GM23248 (cell line): ENCODE measurements around the gene BTNL9.
"Not testable (repeated sequence)": the region's sequence is repeated elsewhere in the genome, so short reads cannot be mapped to it uniquely, and the experiment has no call there.

ENCODE experiments used
- EZH2 ChIP-seq: fragments of 200-600 bp; sonication (generic); IDR thresholded peaks from 2 replicates; pipeline ENCODE4 v1.6.1; 2018; ENCODE audit warnings: antibody characterized with exemption, mild to moderate bottlenecking; ENCODE audit not compliant: insufficient read depth, poor library complexity, severe bottlenecking
- EZH2phosphoT487 ChIP-seq: fragments of 200-600 bp; sonication (generic); IDR thresholded peaks from 2 replicates; pipeline ENCODE4 v1.6.1; 2018; ENCODE audit warnings: antibody characterized with exemption, moderate library complexity, mild to moderate bottlenecking, low read depth; ENCODE audit not compliant: insufficient read depth

DNA sequence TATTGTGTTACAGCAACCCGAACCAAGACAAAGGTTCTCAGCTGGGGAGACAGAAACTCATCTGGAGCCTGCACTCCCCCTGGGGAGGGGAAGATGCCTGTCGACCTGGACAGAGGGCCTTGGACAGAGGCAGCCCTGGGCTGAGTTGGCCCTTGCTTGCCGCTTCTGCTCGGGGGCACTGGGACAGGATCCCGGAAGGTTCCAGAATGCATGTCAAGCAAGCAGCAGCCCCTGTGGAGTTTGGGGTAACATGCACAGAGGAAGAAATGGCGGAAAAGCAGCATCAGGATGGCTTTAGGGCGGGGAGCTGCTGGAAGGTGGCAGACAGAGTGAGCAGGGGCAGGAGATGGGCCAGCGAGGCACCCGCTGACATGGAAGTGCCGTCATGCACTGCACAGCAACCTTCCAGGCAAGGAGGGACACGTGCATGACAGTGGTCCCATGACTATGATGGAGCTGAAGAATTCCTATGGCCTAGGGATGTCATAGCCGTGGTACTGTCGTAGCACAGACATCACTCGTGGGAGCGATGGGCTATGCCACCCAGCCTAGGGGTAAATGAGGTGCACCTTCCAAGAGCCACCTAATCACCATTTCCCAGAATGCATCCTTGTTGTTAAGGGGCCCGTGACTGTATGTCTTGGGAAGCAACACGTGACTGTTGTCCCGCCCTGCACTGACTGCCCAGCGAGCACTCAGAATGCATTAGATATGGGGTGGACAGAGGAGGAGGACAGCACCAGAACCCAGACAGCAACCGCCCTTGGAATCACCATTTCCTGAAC, 64.7 kb downstream of the BTNL9 start:
- not testable (repeated sequence) for TF ChIP-seq EZH2phosphoT487, EZH2
